Measurements from ENCODE around the gene BANP. TPM values are rescaled to one million over a fixed set of nuclear protein-coding genes. Genes with fewer than 3 reads are reported as not detected.

Gene BANP
- total RNA-seq, 1 donor from 2014 or later = 25.5 TPM

DNA sequence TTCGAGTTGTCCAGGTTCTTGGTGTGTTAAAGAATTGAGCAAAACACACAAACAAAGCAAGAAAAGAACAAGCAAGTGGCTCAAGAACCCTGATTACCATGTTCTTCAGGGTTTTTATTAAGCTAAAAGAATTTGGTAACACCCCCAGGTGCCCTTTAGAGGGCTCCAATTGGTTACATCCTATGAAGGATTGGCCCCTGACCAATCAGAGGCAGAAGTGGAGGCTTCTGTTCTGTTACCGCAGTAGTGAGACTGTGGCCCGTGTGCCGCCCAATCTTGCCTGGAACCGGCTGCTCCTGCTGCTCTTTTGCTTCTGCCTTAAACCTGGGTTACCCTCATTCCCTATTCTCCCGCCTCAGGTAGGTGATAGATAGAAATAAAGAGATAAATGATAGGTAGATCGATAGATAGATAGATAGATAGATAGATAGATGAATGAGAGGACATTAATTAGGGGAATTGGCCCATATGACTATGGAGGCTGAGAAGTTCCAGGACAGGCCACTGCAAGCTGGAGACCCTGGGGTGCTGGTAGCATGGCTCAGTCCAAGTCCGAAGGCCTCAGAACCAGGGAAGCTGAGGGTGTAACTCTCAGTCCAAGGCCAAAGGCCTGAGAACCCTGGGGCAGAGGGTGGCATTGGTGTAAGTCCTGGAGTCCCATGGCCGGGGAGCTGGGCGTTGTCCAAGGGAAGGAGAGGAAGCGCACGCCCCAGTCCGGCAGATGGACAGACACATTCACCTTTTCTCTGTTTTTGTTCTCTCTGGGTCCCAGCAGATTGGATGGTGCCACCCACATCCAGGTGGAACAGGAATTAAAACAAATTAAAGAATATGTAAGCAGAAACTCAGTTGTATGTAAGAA, 11.4 kb upstream of the BANP start:
- DNase-seq = no peak
- Mint-ChIP-seq H3K27ac (ENCODE audit: unreplicated experiment) (no peak overlapping the region), H3K4me3 (ENCODE audit: unreplicated experiment) (no peak overlapping the region), H3K36me3 (ENCODE audit: unreplicated experiment) (no peaks in the 10 kb centered on the region), H3K27me3 (ENCODE audit: unreplicated experiment) (peaks cover 2% of the 10 kb centered on the region), H3K9me3 (ENCODE audit: unreplicated experiment) (peaks cover 1% of the 10 kb centered on the region), H3K4me1 (ENCODE audit: low read depth, unreplicated experiment) (no peaks in the 10 kb centered on the region)
- TF ChIP-seq, protein P1, sequence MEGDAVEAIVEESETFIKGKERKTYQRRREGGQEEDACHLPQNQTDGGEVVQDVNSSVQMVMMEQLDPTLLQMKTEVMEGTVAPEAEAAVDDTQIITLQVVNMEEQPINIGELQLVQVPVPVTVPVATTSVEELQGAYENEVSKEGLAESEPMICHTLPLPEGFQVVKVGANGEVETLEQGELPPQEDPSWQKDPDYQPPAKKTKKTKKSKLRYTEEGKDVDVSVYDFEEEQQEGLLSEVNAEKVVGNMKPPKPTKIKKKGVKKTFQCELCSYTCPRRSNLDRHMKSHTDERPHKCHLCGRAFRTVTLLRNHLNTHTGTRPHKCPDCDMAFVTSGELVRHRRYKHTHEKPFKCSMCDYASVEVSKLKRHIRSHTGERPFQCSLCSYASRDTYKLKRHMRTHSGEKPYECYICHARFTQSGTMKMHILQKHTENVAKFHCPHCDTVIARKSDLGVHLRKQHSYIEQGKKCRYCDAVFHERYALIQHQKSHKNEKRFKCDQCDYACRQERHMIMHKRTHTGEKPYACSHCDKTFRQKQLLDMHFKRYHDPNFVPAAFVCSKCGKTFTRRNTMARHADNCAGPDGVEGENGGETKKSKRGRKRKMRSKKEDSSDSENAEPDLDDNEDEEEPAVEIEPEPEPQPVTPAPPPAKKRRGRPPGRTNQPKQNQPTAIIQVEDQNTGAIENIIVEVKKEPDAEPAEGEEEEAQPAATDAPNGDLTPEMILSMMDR (IDR thresholded peaks at IDR 0.05; ENCODE audit: partially characterized antibody, unreplicated experiment) = no peak

DNA sequence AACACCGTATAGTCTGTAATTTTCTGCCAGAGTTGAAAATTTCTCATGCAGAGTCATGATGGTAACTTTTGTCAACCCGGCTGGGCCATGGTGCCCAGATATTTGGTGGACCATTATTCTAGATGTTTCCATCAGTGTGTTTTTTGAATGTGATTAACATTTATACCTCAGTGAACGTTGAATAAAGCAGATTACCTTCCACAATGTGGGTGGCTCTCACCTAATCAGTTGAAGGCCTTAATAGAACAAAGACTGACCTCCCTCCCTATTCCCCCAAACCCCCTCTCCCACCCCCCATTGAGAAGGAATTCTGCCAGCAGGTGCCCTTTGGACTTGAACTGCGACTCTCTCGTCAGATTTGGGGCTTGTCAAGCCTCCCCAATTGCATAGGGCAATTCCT, 8.6 kb upstream of the BANP start:
- no peak overlapping the region for H3K4me3 Mint-ChIP-seq (ENCODE audit: unreplicated experiment)
- peaks cover 3% of the 10 kb centered on the region for H3K9me3 Mint-ChIP-seq (ENCODE audit: unreplicated experiment)
- no peak overlapping the region for H3K27ac Mint-ChIP-seq (ENCODE audit: unreplicated experiment)
- DNase-seq = no peak
- peaks cover 7% of the 10 kb centered on the region for H3K4me1 Mint-ChIP-seq (ENCODE audit: low read depth, unreplicated experiment)
- TF ChIP-seq, protein P1 (IDR thresholded peaks at IDR 0.05; ENCODE audit: partially characterized antibody, unreplicated experiment) = no peak
- H3K27me3 Mint-ChIP-seq (ENCODE audit: unreplicated experiment) = peaks cover 2% of the 10 kb centered on the region
- no peaks in the 10 kb centered on the region for H3K36me3 Mint-ChIP-seq (ENCODE audit: unreplicated experiment)

DNA sequence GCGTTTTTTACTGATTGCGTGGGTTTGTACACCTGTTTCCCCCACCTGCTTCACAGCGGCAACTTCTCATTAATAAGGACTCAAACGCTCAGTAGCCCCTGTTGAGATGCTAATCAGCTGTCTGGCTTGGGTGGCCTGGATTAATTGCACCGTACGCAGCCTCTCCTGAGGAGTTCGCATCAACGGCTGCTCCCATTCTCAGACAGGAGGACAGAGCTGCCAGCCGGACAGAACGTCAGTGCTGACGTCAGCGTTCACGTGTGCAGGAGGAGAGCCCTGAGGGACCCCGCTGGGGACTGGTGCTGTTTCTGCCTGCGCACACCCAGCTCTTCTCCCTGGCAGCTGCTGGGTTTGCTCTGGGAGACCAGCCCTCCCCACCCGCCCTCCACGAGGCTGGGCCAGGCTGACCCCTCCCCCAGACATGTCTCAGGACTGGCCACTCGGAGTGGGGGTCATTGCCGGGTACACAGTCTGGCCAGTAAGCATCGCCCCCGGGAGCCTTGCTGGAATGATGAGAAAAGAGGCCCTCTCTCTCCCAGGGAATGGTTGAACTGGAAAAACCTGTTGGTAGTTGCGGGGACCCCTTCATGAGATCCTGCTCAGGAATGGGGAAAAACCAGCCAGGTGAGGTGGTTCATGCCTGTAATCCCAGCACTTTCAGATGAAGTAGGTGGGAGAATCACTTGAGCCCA, 5.7 kb upstream of the BANP start:
- peak overlapping the region; percentile 52 for H3K27ac Mint-ChIP-seq (ENCODE audit: unreplicated experiment)

DNA sequence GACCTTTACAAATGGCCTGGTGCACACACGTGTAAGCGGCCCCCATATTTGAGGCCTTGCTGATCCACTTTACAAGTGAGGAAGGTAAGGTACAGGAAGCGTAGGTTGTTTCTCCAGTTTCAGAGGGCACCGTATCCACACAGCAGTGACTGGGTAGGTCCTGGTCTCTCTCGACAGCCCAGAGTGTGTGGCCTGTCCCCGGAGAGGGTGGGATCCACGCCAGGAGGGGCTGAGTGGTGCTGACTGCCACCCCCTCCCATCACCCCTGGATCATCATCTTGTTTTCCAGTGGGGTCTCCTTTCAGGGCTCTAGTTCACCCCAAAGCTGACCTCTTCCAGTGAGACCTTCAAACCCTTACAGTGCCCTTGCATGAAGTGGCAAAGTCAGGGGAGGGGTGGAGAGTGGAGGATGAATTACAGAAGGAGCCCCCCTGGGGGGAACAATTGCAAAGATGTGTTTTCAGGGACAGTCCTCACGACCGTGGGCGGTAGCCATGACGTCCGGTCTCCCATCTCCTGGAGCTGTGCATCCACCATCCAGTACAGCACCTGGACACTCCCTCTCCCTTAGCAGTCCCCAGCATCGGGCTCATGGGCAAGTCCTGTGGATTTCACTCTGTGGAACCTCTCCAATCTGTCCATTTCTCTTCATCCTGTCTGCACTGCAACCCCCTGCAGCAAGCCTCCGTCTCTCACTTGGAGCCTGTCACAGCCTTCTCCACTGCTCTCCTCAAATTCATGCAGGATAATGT, 4.5 kb upstream of the BANP start:
- H3K36me3 Mint-ChIP-seq (ENCODE audit: unreplicated experiment) = no peaks in the 10 kb centered on the region
- H3K9me3 Mint-ChIP-seq (ENCODE audit: unreplicated experiment) = peaks cover 7% of the 10 kb centered on the region
- DNase-seq = no peak
- TF ChIP-seq, protein P1 (IDR thresholded peaks at IDR 0.05; ENCODE audit: partially characterized antibody, unreplicated experiment) = no peak
- H3K4me1 Mint-ChIP-seq (ENCODE audit: low read depth, unreplicated experiment) = peaks cover 8% of the 10 kb centered on the region
- peak overlapping the region; percentile 20 for H3K4me3 Mint-ChIP-seq (ENCODE audit: unreplicated experiment)
- H3K27ac Mint-ChIP-seq (ENCODE audit: unreplicated experiment) = no peak overlapping the region
- H3K27me3 Mint-ChIP-seq (ENCODE audit: unreplicated experiment) = peaks cover 5% of the 10 kb centered on the region

More for the DNA sequence above, 5.7 kb upstream of the BANP start:
- Mint-ChIP-seq H3K27me3 (ENCODE audit: unreplicated experiment) (peaks cover 2% of the 10 kb centered on the region), H3K9me3 (ENCODE audit: unreplicated experiment) (peaks cover 2% of the 10 kb centered on the region), H3K4me1 (ENCODE audit: low read depth, unreplicated experiment) (peaks cover 8% of the 10 kb centered on the region), H3K4me3 (ENCODE audit: unreplicated experiment) (no peak overlapping the region), H3K36me3 (ENCODE audit: unreplicated experiment) (no peaks in the 10 kb centered on the region)
- TF ChIP-seq, protein P1 (IDR thresholded peaks at IDR 0.05; ENCODE audit: partially characterized antibody, unreplicated experiment) = no peak
- DNase-seq = peak; percentile 56
